ENCODE results near the gene CNNM2. TPM values are rescaled to one million over a fixed set of nuclear protein-coding genes. Genes with fewer than 3 reads are reported as not detected.
"Not testable (repeated sequence)": the region's sequence is repeated elsewhere in the genome, so short reads cannot be mapped to it uniquely, and the experiment has no call there.

The CNNM2 gene
- total RNA-seq, 1 donor from 2014 or later = 6.3 TPM

DNA sequence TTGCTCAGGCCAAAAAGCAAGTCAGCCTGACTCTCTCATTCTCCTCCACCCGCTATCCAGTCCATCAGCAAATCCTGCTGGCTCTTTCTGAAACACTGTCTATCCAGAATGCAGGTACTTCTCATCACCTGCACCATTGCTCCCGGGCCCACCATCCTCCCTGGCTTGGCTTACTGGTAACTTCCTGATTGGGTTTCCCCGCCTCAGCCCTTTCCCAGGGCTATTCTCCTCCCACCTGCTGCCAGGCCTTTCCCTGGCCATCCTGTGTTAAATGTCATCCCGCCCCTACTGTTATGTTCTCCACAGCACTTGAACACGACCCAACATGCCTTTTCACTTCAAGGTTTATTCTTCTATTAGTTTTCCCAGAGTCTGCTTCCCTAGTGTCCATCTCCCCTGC lies 124.0 kb downstream of the CNNM2 start:
- no peak for DNase-seq

DNA sequence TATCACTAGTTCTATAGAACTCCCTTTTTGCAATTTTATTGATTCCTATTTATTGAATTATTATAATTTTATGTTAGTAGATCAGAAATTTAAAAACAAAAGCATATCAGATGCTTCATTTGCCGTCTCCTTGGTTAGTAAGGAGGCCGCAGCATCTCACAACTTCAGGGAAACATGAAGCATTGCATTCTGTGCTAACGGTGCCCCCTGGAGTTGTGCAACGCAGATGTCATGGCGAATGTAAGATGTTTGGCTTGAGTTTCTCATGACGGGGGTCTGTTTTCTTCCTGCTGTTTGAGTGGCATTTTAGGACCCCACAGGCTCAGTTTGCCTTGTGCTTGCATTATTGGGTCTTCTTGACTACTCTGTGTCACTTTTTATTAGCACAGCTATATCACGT lies 124.8 kb downstream of the CNNM2 start:
- no peak for DNase-seq

DNA sequence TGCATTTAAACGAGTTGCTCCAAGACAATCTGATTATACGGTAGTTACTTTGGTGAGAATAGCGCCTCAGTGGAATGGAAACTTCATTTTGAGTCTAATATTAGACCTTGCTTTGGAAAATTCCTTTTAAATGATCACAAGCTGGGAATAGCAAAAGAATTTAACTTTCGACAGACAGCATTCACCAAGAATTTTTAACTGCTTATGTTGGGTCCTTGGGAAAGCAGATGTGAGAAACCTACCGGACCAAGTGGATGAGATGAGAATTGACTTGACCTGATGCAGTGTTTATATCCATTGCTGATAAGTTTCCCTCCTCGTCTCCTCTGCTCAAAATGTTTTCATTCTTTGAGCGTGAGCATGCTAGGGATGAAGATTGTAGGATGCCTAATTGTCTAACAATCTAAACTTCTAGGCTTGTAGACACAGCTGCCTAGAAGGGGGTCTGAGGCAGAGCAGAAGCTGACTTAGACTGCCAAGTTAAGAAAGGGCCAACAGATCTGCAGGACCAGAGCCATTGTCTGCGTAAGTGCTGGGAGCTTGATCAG lies 126.9 kb downstream of the CNNM2 start:
- no peak for DNase-seq

DNA sequence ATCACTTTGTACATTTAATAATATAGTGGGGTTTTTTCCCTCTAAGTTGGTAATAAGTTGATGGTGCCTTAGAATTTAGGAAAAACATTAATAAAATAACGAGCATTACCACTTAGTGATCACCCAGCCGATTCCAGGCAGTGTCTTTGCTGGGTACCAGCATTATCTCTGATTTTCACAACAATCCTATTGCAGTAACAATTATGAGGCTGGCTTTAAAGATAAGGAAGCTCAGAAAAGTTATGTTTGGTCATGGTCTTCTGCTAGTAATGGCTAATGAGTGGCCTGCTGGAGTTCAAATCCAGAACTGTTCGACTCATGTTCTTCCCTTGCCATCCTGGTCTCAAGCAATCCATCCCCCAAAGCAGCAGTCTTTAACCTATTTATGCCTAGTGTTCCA lies 127.9 kb downstream of the CNNM2 start:
- no peak for DNase-seq

DNA sequence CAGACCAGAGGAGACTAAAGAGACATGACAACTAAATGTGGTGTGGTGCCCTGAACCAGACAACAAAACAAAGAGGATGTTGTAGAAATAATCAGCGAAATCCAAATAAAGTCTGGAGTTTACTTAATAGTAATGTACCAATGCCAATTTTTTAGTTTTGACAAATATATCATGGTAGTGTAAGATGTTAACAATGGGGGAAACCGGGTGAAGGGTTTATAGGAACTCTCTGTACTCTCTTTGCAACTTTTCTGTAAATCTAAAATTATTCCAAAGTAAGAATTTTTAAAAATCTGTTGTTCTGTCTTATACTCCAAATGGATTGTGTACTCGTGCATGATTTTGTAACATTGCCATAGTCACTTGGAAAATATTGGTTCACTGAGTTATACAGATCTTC lies 129.3 kb downstream of the CNNM2 start:
- no peak for DNase-seq

DNA sequence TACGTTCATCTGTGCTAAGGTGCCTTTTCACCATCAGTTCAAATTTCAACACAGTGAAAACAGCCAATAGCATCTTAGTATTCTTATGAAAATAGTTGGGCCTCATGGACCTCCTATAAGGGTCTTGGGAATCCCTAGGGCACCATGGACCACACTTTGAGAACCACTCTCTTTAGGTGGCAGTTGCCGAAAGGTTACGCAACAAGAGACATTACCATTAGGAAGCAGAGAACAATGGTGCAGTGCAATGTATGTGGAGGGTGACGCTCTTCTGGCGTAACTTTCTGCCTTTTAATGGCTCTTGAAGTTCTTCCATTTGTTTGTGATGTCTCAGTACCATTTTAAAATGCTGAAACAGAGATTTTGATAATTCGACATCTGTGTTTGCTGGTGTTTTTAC lies 131.1 kb downstream of the CNNM2 start:
- no peak for DNase-seq

DNA sequence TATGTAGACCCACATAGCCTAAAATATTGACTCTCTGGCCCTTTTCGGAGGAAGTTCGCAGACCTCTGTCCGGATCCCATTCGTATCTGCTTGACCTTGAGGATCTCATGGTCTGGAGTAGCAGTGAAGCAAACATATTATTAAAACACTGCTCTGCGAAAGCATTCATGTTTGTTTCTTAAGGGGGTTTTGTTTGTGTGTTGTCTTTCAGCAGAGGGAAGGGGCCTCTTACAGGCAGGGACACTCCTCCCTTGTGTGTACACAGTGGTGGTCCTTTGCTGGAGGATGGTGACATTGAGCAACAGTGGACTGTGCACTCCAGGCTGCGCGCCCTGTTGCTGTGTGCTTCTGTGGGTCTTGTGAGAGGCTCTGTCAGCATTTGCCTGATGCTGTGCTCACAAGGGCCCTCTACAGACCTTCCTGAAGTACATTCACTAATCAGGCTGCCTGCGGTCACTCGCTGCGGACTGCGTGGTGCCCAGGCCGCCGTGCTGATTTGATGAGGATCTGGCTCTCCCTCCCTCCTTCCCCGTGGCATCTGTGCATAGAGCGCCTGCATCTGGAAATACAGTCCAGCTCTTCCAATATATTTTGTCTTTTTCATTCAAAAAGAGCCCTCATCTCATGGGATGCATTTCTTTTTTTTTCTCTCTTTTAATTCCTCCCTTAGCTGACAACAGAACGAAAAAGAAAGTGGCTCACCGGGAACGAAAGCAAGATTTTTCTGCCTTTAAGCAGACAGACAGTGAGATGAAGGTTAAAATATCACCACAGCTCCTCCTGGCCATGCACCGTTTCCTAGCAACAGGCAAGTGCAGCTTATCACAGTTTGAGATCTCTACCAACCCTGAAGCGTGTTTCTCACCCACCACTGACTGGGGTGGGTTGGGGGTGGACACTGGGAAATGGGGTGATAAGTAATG lies 135.8 kb downstream of the CNNM2 start:
- DNase-seq = peak; percentile 67

DNA sequence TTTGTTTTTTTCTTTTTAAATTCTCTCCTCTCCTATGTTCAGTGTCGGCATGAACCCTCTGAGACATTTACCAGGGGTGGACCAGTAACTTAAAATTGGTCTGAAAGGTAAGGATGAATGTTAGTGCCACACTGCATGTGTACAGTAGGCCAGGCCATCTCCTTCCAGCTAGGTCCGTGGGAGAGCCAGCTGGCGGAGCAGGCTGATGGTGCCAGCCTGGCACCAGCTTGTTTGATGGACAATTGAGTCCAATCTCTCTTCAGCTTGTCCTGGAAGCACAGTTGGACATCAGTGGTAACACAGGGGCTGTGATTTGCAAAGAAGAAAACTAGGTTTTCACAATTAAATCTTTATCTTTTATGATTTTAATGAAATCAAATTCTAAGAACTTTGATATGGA lies 136.5 kb downstream of the CNNM2 start:
- DNase-seq = no peak

DNA sequence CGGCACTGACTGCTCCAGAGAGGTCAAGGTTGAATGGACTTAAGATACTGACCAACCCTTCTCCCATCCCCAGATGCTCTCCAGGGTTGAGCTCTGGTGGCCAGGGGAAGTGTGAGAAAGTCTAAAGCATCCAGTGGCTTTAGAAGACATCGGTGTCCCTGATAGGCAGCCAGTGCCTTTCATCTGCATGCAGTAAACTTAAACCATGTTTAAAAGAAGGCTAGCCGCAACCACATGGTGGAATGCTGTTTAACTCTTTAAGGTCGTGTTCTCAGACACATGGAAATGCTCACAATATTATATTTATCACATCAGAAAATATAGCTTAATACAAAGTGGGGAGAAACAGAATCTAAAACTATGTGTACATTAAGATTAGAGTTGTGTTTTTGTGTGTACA lies 137.0 kb downstream of the CNNM2 start:
- no peak for DNase-seq

DNA sequence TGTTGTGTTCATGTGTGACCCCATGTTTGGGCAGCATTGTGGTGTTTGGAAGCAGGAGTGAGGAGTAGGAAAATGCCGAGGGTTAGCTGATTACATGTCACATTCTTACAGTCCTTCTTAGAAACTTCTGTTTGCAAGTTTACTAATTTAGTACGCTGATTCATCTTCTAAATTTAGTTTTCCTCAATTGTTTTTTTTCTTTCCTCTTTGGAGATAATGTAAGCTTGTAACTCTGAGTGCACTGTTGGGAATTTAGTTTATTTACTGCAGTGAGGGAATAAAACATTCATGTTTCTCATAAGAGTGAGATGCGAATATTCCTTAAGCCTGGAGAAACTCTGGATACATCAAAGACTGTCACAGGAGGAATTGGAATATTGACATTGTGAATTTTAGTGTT lies 139.9 kb downstream of the CNNM2 start:
- no peak for DNase-seq

DNA sequence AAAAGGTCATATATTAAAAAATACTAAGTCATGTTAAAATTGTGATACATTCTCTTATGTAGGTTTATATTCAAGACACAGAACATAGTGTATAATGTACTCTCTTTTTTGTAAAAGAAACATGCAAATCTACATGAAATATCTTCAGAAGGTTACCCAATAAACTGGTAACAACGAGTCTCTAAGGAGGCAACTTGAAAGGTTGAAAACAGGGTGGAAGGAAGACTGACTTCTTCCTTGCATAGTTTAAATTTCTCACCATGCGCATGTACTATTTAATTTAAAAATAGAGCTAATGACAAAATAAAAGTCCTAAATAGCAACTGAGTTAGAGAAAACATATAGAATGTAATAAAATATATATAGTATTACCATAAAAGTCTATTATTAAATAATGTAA lies 142.5 kb downstream of the CNNM2 start:
- no peak for DNase-seq

DNA sequence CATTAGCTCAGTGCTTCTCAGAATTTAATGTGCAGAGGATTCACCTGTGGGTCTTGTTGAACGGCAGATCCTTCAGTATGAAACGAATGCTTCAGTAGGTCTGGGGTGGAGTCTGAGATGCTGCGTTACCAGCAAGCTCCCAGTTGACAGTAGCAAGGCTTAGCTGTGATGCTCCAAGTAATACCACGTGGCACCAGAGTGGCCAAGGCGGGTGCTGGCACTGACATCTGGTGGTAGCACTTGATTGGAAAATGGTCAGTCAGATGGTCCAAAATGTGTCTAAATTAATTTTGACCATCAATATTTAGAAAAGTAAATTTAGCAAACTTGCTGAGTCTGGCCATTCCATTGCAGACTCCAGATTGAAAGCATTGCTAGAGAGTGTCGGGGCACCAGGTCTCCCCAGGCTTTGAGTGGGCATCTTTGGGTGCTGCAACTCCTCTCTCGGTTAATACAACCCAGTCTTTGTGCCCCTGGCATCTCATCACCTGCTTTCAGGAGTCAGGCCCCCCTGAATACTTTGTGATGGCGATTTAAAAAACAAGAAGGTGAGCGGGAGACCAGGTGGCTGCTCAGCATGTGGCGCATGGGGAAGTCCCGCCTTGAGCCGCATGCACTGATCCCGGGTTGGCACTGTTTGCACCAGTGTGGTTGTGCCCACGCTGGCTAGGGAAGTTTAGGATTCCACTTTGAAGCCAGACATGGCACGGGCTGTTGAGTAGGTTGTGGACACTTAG lies 144.9 kb downstream of the CNNM2 start:
- DNase-seq = no peak

DNA sequence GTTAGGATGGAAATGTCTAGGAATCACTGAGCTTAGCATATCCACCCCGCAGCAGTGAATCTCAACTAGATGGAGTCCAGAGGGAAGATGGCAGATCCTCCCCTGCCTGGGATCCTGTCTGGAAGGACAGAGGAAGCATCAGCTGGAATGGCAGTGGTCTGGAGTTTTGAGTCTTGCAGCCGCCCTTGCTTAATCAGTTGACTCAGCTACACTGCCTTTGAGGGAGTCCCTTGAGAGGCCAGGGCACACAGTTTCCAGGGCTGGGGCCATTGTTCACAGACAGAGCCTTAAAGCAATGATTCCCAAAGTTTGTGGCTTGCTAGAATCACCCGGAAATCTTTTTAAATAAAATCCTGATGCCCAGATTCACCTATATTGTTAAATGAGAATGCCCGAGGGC lies 146.9 kb downstream of the CNNM2 start:
- no peak for DNase-seq

DNA sequence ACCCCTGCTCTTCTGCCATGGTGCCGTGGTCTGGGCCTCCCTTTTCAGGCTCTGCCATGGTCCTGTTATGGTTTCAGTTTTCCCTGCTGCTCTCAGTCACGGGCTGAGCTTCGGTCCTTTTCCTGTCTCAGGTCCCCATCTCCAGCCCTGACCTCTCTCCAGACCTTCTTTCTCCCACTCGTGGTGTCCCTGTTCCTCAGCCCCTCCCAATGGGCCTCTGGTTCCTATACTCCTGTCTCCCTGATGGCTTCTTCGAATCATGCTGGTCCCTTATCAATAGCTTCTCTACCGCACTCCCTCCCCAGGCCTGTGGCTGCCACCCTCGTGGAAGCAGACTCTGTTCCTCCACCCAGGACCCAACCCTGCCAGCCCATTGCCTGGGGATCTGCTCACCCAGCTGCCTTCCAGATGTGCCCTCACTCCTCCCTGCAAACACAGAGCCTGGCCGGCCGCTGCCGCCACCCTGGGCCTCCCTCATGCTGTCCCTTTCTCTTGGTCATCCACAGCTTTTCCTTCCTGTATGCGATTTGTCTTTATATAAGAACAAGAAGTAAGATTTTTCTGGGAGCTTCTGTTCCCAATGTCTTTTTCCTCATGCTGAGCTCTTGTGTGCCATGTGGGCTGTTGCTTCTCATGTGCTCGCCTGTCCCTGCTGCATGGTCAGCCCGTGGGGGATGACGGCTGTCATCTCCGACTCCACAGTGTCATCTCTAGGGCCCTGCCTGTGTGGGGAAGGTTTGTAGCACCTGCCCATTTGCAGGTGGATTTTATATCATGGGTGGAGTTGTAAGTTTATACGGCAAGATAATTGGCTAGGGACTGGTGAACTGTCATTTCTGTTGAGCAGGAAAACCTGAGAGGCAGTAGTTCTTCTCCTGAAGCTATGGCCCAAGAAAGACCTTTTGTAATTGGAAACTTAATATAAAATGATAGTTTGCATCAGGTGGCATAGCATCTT lies 148.3 kb downstream of the CNNM2 start:
- DNase-seq = no peak

DNA sequence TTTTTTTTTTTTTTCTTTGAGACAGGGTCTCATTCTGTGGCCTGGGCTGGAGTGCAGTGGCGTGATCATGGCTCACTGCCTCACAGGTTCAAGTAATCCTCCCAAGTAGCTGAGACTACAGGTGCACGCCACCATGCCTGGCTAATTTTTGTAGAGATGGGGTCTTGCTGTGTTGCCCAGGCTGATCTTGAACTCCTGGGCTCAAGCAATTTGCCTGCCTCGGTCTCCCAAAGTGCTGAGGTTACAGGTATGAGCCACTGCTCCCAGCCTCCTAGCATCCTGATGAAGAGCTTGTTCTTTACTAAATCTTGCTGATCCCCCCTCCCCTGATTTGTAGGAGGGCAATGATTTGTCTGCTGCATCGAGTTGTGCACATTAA lies 149.0 kb downstream of the CNNM2 start:
- DNase-seq = not testable (repeated sequence)

DNA sequence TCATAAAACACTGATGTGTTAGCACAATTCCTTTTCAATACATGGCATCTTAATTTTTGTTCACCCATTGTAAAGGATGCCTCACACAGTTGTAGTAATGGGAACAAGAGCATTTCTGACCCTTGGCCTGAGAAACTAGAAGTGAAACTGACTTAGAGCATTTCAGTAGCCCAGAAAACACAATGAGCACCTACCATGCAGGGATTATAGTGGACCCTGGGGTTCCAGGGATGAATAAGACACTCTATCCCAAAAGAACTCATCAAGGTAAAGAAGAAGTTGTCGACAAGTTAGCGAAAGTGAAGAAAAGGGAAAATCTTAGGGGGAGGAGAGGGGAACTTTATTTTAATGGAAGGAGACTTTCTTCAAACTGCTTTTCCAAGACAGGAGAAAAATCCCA lies 149.4 kb downstream of the CNNM2 start:
- DNase-seq = no peak

DNA sequence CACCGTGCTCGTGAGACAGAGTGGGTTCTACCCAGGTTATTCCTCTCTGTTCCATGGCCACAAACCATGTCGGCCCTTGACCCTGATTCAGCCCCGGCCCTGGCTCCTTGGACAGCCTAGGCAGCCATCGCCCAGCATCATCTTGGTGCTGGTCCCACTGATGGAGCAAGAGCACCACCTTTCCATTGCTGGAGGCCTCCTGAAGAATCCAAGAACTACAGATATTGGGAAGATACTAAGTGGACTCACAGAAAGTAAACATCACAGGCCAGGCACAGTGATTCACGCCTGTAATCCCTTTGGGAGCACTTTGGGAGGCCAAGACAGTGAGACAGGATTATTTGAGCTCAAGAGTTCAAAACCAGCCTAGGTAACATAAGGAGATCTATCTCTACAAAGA lies 149.9 kb downstream of the CNNM2 start:
- DNase-seq = no peak

DNA sequence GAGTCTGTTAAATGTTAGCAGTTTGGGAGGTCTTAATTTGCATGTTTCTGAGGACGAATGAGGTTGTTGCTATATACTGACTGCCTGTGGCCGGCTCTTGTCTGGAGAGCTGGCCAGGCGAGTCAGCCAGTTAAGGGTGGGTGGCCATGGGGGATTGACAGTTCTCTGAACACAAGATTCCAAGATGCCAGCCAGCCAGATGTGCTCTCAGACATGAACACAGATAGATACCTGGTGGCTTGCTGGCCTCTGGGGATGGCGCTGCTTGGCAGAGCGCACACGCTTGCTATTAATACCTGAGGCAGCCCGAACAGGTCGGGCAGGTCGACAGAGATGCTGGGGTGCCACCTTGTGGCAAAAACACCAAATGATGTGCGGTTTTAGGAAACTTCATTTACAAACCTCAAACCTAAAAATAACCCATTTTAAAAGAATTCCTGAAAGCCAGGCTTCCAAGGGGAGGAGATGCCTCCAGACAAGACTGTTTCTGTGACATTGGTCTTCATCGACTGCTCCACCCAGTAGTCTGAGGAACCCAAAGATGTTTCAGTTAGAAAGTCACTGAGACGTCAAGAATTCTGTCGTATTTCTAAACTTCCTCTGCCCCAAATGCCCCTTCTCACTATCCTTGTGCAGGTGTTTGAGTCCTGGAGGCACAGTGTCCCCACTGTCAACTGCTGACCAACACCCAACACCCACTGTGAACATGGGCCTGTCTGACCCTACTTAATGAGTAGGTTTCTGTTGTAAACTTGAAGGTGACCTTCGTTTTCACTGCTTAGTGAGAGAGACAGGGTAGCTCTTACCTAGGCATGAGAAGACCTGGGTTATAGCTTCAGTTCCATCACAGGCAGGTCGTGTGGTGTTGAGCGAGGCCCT lies 151.6 kb downstream of the CNNM2 start:
- peak; percentile 70 for DNase-seq

DNA sequence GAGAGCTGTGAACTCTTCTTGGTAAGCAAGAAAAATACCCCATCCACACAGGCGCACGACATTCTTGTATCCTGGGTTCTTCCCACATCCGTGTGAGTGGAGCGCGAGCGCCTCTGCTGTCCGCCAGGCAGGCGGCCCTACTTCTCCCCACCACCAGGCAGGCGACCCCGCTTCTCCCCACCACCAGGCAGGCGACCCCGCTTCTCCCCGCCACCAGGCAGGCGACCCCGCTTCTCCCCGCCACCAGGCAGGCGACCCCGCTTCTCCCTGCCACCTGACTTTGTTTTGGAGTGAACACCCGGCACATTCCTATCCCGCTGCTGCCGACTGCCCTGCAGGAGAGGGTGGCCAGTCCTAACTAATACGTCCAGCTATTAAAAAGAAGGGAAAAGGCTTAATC lies 154.2 kb downstream of the CNNM2 start:
- no peak for DNase-seq

DNA sequence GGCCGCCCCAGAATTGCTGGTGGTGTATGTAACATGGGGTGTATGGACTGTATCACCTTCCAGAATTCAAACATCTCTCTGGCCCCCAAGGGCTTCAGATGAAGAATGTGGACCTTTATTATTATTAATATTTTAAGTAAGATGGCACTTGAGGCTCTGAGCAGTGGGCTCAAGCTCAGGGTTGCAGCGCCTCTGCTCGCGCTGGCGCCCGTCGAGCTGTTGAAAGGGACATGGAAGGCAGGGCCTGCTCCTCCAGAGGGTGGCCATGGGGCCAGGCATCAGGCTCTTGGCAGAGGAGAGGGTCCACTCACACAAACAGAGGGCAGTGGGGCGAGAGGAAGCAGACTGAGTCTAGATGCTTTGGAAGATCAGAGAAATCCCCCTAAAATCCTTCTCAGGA lies 154.8 kb downstream of the CNNM2 start:
- DNase-seq = no peak

DNA sequence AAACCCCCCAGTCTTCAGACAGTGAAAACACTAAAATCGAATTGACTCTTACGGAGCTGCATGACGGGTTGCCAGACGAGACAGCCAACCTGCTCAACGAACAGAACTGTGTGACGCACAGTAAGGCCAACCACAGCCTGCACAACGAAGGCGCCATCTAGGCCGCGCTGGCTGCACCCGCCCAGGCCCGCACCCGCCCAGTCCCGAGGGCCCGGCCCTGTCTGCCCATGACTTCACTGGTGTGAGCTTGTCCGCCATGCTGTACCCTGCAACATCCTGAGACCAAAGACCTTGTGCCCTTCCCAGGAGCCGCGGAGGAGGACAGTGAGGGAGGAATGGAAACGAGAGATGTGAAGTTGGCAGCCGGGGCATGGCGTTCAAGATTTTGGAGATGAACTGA lies 158.9 kb downstream of the CNNM2 start:
- DNase-seq = no peak
